Anterior cingulate cortex (tissue), 58 donors: ENCODE data around the gene NUTM1.
A peak's percentile ranks its signal among the peaks of the same experiment; 100 is the strongest.
"Not testable (repeated sequence)": the region's sequence is repeated elsewhere in the genome, so short reads cannot be mapped to it uniquely, and the experiment has no call there.

Experiments
- DNase-seq, 58 donors: peaks; one replicate each; lab custom pipeline; 2025; lab: John Stamatoyannopoulos, UW

The NUTM1 gene

DNA sequence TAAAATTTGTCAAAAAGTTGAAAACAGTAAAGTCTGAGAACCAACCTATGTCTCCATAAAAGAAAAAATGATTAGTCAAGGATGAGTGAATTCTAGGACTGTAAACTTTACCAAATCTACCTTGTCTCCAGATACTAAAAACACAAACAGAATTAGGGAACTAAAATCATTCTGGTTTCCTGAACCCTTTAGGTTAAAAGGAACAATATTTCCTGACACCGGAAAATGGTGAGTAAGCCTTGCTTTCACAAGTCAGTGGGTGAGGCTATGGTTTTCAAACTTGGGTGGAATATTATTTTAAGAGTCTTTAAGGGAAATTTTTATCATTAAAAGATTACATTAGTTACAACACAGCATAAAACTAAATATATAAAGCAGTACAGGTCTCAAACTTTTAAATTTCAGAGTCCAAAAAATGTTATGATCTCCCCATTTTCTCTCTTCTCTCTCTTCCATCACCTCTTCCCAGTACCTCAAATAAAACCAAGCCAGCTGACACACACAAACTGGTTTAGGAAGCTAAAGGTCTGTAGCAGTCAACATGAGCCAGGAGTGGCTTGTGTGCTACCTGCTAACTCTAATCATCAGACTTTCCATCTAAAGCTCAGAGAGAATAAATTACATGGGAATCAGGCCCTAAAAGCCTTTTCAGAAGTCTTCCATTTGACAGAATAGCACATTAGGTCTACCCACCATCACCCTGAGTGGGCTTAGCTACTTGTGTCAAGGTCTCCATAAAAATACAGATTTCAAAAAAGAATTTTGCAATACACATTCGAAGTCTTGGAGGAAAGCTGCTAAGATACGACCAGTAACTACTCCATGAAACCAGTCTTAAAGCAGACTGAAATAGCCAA, 7.7 kb upstream of the NUTM1 start:
- DNase-seq = no peak

DNA sequence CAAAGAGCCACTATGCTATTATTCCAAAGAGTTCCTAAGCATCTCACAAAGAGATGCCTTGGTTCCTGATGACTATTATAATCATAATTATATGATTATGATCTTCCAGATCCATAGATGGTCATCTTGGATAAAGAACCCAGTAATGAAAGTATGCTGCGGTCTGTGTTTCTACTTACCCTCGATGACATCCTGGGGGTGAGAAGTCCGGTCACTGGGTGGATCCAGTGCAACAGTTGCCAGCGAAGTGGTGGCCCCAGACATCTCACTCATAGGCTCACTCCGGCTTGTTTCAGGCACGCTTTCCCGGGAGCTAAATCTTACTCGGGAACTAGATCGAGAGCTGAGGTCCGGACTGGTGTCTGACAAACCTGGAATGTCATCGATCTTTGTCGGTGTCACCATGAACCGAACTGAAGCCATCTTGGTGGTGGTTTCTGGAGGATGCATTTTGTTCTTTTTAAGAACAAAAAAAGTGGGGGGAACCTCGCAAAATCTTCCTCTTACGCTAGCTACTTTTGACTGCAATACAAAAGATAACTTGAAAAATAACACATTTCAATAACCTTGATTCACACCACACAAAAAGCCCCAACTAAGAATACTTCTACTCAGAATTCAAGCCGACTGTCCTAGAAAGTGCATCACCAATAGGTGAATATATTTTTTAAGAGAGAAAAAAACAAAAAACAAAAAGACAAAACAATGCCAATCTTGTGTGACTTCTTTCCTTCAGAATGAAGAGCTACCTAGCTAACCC, 6.7 kb upstream of the NUTM1 start:
- no peak for DNase-seq

DNA sequence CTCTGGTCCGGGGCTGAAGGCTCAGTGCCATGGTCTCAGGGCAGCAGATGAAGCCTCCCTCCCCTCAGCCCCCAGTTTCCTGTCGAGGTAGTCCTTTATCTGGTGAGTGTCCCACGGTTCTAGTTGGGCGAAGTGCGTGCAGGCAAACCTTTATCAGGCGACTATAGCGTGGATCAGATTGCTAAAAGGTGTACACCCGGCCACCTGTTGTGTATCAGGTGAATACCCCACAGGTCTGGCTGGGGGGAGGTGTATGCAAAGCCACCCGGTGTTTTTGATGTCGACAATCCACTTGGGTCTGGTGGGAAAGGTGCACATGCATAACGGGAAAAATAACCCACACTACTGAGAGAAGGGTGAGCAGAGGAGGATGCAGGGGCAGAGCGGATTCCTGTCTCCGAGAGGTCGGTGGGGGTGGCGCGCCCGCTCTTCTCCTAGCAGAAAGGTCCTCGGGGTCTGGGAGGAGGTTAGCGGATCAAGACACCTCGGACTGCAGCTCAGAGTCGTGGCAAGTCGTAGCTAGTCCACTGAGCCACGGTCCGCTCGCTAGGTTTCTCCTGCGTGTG, 6.0 kb upstream of the NUTM1 start:
- DNase-seq = peak in 5 of 58 donors; percentile 25 to 77 (median 34)

DNA sequence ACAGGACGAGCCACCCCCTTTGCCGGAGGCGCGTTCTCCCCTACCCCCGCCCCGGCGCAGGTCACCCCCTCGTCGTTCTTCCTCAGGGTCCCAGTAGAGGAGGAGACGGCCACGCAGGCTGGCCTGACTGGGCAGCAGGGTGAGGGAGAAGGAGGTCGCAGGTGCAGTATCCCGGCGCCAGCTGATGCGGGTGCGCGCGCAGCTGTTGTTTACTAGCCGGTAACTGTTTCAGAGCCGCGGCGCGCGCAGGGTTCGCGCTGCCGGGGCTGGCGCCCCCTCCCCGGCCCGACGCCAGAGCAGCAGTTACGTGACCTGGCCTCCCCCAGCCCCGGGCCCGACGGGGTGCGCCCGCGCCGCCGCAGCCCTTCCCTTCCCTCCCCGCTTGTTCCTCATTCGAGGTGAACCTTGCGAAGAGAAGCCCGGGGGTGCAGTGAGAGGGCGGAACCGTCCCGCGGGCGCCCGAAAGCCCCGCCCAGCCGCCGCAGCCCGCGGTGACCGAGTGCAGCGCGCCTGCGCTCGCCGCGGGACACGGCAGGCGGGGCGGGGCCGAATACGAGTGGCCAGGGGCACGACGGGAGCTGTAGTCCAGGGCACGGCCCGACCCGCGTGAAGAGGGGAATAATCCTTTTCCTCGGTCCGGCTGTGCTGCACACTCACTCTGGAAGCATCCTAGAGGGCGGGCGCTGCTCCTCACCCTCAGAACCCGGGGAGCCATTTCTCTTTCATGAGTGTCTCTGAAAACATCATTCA, 5.4 kb upstream of the NUTM1 start, which contains the start of gene SLC12A6:
SLC12A6 (minus strand) TSS at position 225 of the 750 bp plus-strand sequence. CDS start 1,101 bp downstream, outside the sequence.
- peak; percentile 51 to 96 (median 86) for DNase-seq

DNA sequence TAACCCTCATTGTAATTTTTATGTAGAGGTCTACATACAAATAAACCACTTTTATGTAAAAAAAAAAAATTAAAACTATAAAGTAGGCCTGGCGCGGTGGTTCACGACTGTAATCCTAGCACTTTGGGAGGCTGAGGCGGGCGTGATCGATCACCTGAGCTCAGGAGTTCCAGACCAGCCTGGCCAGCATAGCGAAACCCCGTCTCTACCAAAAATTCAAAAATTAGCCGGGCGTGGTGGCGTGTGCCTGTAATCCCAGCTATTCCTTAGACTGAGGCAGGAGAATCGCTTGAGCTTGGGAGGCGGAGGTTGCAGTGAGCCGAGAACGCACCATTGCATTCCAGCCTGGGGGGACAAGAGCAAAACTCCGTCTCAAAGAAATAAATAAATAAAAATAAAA, 4.8 kb upstream of the NUTM1 start:
- no peak for DNase-seq

DNA sequence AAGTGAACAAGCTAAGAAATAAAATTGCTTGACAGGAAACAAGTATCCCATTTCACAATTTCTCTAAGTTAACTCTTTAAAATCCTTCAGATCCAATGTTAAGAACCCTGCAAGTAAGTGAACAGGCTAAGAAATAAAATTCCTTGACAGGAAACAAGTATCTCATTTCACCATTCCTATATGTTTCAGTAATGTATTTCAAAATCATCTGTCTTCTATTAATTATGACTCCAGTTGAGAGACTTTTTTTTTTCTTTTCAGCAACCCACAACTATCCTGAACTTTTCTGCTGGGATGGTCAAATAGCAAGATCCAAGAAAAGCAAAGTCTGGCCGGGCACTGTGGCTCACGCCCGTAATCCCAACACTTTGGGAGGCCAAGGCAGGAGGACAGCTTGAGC, 3.2 kb upstream of the NUTM1 start:
- no peak for DNase-seq

DNA sequence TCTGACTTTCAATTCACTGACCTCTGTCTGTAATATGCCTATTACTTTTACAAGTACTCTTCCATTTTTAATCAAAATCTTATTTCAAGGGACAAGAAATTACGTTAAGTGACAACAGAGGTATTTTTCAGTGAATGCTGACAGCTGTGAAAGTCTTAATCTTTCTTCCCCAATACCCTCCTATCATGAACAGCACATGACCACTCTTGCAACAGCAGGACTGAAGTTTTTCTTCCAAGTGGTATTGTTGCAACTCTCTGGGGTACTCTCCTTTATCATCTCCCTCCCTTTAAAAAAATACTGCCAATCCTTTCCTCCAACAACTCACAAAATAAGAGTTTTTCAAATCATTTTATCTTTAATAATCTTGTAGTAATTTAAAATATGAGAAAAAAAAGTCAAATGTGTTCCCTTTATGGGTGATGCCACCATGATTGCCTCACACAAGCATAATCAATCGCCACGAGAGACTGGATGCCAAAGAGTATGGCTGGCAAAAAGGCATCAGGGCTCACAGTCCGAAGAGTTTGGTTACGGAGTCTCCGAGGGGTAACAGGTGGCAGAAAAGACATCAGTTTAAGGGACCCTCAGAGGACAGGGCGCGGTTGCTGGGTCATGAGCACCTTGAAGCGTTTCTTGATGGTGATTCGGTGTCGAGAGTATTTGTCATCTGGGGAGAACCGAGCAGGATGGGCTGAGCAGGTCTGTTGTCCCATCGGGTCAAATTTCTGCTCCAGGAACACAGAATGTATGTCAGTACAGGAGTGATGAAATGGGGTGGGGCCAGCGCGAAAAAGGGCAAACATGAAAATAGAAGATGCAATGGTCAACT, 1.5 kb upstream of the NUTM1 start:
- no peak for DNase-seq

DNA sequence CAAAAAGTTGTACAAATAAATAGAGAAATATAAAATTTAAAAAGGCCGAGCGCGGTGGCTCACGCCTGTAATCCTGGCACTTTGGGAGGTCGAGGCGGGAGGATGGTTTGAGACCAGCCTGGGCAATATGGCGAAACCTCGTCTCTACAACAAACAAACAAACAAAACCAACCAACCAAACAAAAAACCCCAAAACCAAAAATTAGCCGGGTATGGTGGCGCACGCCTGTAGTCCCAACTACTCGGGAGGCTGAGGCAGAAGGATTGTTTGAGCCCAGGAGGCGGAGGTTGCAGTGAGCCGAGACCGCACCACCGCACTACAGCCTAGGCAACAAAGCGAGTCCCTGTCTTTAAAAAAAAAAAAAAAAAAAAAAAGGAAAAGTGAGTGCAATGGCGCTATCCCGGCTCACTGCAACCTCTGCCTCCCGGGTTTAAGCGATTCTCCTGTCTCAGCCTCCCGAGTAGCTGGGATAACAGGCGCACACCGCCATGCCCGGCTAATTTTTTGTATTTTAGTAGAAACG, 840 bp upstream of the NUTM1 start:
- DNase-seq = not testable (repeated sequence)

DNA sequence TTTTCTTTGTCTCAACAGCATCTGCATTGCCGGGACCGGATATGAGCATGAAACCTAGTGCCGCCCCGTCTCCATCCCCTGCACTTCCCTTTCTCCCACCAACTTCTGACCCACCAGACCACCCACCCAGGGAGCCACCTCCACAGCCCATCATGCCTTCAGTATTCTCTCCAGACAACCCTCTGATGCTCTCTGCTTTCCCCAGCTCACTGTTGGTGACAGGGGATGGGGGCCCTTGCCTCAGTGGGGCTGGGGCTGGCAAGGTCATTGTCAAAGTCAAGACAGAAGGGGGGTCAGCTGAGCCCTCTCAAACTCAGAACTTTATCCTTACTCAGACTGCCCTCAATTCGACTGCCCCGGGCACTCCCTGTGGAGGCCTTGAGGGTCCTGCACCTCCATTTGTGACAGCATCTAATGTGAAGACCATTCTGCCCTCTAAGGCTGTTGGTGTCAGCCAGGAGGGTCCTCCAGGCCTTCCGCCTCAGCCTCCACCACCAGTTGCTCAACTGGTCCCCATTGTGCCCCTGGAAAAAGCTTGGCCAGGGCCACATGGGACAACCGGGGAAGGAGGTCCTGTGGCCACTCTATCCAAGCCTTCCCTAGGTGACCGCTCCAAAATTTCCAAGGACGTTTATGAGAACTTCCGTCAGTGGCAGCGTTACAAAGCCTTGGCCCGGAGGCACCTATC, 5.0 kb downstream of the NUTM1 start:
- DNase-seq = no peak

DNA sequence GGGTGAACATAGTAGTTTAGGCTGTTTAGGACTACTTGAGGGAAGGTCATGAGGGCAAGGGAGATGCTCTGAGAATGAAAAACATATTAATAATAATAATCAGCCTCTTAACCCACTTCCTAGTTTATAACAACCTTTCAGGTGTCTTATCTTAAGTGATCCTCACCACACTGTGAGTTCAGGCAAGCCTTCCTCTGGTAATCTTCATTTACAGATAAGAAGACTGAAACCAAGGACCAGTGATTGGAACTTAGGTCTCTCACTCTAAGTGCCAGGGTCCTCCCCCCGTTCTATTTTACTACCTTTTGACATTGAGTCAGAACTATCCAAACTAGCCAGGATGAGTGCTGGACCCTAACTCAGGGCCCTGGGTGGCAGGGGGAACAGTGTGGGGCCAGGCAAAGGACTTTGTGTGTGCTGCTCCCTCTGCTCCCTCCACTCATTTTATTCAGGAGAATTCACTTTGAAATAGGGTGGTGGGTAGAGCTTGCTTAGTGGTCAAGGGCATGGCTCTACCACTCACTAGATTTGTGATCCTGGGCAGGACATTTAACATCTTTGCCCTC, 5.7 kb downstream of the NUTM1 start:
- DNase-seq = no peak

DNA sequence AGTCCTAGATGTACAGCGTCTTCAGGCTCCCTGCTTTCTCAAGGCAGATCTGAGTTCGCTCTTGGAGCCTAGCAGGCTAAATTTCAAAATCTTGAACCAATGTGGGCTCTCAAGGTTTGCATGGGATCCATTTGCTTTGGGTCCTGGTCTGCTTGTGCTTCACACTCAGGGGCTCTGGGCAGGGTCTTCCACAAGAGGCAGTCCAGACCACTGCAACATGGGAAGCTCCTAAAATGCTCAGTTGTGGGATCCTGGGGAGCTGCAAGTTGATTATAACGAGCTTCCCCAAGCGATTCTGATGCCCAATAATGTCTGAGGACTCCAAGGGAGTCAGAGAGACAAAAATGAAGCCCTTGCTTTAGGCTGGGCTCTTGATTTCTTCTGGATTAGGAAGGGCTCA, 6.7 kb downstream of the NUTM1 start:
- DNase-seq = no peak

DNA sequence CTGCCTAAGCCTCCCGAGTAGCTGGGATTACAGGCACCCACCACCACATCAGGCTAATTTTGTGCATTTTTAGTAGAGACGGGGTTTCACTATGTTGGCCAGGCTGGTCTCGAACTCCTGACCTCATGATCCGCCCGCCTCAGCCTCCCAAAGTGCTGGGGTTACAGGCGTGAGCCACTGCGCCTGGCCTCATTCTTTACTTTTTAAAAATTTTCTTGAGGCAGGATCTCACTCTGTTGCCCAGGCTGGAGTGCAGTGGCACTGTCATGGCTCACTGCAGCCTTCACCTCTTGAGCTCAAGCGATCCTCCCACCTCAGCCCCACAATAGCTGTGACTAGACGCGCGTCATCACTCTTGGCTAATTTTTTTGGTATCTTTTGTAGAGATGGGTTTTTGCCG, 9.9 kb downstream of the NUTM1 start:
- DNase-seq = not testable (repeated sequence)

DNA sequence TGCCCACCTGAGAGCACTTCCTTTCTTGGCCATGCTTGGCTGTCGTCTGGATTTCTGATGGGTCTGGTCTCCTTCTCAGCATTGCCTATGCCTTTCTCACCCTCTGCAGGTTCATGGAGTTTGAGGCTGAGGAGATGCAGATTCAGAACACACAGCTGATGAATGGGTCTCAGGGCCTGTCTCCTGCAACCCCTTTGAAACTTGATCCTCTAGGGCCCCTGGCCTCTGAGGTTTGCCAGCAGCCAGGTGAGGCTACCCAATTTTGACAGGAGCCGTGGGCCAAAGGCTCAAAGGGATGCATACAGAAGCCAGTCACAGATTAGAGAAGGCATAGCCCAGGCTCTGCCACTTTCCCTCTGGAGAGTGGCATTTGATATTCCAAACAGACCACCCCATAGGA, 10.5 kb downstream of the NUTM1 start:
- no peak for DNase-seq

DNA sequence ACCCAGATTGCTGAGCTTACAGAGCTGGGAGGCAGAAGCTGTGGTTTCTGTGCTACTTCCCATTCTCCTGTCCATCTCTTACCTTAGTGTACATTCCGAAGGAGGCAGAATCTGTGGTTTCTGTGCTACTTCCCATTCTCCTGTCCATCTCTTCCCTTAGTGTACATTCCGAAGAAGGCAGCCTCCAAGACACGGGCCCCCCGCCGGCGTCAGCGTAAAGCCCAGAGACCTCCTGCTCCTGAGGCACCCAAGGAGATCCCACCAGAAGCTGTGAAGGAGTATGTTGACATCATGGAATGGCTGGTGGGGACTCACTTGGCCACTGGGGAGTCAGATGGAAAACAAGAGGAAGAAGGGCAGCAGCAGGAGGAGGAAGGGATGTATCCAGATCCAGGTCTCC, 11.2 kb downstream of the NUTM1 start:
- no peak for DNase-seq

DNA sequence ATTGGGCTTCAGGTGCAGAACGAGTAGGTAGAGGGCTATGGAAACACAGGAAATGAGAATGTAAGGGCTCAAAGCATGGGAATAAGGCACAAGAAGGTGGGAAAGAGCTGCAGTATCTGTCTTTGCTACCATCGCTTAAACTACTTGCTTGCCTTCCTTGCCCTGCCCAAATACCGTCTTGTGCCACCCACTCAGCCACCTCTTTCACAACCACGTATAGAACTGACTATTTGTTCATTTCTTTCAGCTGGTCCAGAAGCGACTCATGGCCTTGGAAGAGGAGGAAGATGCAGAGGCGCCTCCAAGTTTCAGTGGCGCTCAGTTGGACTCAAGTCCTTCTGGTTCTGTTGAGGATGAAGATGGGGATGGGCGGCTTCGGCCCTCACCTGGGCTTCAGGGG, 12.1 kb downstream of the NUTM1 start:
- DNase-seq = no peak

DNA sequence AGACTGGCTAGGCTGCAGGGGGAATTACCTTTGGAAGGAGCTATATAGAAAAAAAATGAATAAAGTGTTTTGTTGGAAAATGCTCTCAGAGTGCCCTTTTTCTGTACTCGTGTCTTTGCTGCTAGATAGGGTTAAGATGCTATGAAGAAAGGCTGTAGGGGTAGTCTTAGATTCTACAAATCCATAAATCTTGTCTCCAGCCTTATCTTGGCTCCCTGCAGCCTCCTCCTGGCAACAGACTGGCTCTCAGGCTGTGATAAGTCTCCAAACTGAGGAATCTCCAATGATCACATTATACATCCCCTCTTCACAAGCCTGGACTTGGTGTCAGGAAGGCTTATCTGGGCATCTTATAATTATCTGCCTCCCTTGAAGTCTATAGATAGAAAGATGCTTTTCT, 14.5 kb downstream of the NUTM1 start:
- no peak for DNase-seq

DNA sequence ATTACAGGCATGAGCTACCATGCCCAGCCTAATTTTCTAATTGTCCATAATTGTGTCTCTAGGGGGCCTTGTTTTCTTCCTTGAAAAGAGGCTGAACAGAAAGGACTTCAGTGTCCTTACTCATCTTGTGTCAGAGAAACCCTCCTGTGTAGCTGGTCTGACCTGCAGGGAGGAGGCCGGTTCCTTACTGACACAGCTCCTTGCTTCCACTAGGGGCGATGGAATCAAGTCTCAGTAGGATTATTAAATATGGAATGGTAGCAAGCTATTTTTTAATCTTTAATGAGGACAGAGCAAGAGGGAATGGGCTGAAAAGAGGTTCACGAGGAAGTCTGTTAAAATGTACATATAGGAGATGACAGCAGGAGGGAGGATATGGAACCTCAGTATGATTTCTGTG, 15.3 kb downstream of the NUTM1 start:
- DNase-seq = no peak

DNA sequence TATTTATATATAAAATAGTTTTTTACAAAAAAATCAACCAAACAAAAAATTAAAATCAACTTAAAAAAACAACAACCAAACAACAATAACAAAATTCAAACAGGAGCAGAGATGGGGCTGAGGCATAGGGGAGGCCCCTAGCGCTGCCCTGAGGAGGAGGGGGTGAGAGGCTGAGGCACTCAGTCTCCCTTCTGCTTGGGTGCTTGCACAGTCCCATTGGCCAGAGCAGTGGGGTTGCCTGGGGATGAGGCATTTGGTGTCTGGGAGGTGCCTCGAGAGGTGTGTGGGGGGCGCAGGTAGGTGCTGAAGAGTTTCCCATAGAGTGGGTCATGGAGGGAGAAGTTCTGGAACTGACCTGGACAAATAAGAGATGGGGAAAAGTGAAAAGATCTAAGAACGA, 15.8 kb downstream of the NUTM1 start:
- DNase-seq = no peak

DNA sequence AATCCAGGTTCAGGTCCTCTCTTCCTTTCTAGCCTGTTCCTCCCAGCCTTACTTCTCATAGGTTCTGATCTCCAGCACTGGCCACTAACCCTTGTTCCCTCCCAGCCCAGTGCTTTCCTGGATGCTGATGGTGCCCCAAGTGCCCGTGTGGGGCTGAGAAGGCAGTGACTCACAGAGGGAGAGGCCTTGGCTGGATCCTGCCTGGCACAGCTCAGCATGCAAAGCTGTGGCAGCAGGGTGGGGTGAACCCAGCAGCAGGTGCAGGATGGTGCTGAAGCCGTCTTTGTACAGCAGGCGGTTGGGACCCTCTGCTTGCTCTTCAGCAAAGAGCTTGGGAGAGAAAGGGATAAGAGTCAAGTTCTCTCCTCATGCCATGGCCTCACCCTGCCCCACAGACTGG, 16.3 kb downstream of the NUTM1 start:
- no peak for DNase-seq
